DOHH2 (cell line): ENCODE measurements around the gene ARID1B.
A peak's percentile ranks its signal among the peaks of the same experiment; 100 is the strongest.

ENCODE experiments used
- H3F3A ChIP-seq: fragments of 200-600 bp; sonication (generic), shearing (Covaris generic); 2 replicates; pipeline ENCODE4 v1.6.0; 2016; ENCODE audit warnings: antibody characterized with exemption, mild to moderate bottlenecking; ENCODE audit not compliant: control insufficient read depth, insufficient read depth
- H3K27ac ChIP-seq: fragments of 200-600 bp; sonication (generic); 2 replicates; pipeline ENCODE4 v1.5.1; 2014; ENCODE audit warnings: low read depth, mild to moderate bottlenecking, low read length, moderate library complexity
- H3K27me3 ChIP-seq: fragments of 200-600 bp; sonication (generic); 2 replicates; pipeline ENCODE4 v1.6.1; 2014; ENCODE audit warnings: mild to moderate bottlenecking, low read length, mixed read lengths; ENCODE audit not compliant: control insufficient read depth
- H3K36me3 ChIP-seq: fragments of 200-600 bp; sonication (generic); 2 replicates; pipeline ENCODE4 v1.6.1; 2014; ENCODE audit warnings: mild to moderate bottlenecking, low read length, moderate library complexity, mixed read lengths; ENCODE audit not compliant: control insufficient read depth
- H3K4me1 ChIP-seq: fragments of 200-600 bp; sonication (generic); 2 replicates; pipeline ENCODE4 v1.6.1; 2014; ENCODE audit warnings: mild to moderate bottlenecking, low read length, mixed read lengths; ENCODE audit not compliant: control insufficient read depth
- H3K4me2 ChIP-seq: fragments of 200-600 bp; sonication (generic); 2 replicates; pipeline ENCODE4 v1.6.0; 2014; ENCODE audit warnings: mild to moderate bottlenecking, low read length, moderate library complexity
- H3K4me3 ChIP-seq: fragments of 200-600 bp; sonication (generic); 2 replicates; pipeline ENCODE4 v1.5.1; 2014; ENCODE audit warnings: mild to moderate bottlenecking, low read length, mixed read lengths
- H3K79me2 ChIP-seq: fragments of 200-600 bp; sonication (generic); 2 replicates; pipeline ENCODE4 v1.6.1; 2014; ENCODE audit warnings: mild to moderate bottlenecking, low read length, mixed read lengths; ENCODE audit not compliant: control insufficient read depth
- H3K9me2 ChIP-seq: fragments of 200-600 bp; sonication (generic); replicated peaks from 2 replicates; pipeline ENCODE4 v1.6.1; 2014; ENCODE audit warnings: mild to moderate bottlenecking, low read length, mixed read lengths; ENCODE audit not compliant: control insufficient read depth
- H3K9me3 ChIP-seq: fragments of 200-600 bp; sonication (generic); 2 replicates; pipeline ENCODE4 v1.6.1; 2014; ENCODE audit warnings: antibody characterized with exemption, low read length, mixed read lengths; ENCODE audit not compliant: control insufficient read depth, insufficient read depth
- H4K20me1 ChIP-seq: fragments of 200-600 bp; sonication (generic); 2 replicates; pipeline ENCODE4 v1.6.0; 2014; ENCODE audit warnings: low read depth, mild to moderate bottlenecking, antibody characterized with exemption, low read length, moderate library complexity; ENCODE audit not compliant: control insufficient read depth, insufficient read depth
- CTCF ChIP-seq: fragments of 200-600 bp; sonication (generic); IDR thresholded peaks from one replicate; pipeline ENCODE4 v1.5.1; 2014; ENCODE audit warnings: antibody characterized with exemption, mild to moderate bottlenecking, low read depth, low read length; ENCODE audit not compliant: poor library complexity, severe bottlenecking
- EZH2phosphoT487 ChIP-seq: fragments of 200-600 bp; sonication (generic); IDR thresholded peaks from 2 replicates; pipeline ENCODE4 v1.6.1; 2017; ENCODE audit warnings: borderline replicate concordance, mild to moderate bottlenecking, antibody characterized with exemption, low read length, moderate library complexity, mixed read lengths

The ARID1B gene

GRCh38 chr6:157226761-157227160 is 449.6 kb downstream of the ARID1B start:
- H3F3A ChIP-seq: peaks cover 17% of the 10 kb centered on the region
- no peak overlapping the region for H3K4me3 ChIP-seq
- no peak overlapping the region for H3K4me2 ChIP-seq
- H3K36me3 ChIP-seq: no peaks in the 10 kb centered on the region
- no peaks in the 10 kb centered on the region for H3K9me3 ChIP-seq
- peaks cover 69% of the 10 kb centered on the region for H3K4me1 ChIP-seq
- H3K9me2 ChIP-seq: no peaks in the 10 kb centered on the region
- no peak overlapping the region for H3K27ac ChIP-seq
- H3K27me3 ChIP-seq: no peaks in the 10 kb centered on the region; the same call in 1 of the 2 replicates
- no peak for TF ChIP-seq CTCF
- TF ChIP-seq EZH2phosphoT487: no peak
- H3K79me2 ChIP-seq: no peaks in the 10 kb centered on the region
- no peaks in the 10 kb centered on the region for H4K20me1 ChIP-seq

GRCh38 chr6:157227202-157228166 is 450.3 kb downstream of the ARID1B start:
- no peaks in the 10 kb centered on the region for H3K9me2 ChIP-seq
- no peaks in the 10 kb centered on the region for H3K9me3 ChIP-seq
- H3K27ac ChIP-seq: no peak overlapping the region
- H4K20me1 ChIP-seq: no peaks in the 10 kb centered on the region
- H3K4me3 ChIP-seq: no peak overlapping the region
- peaks cover 17% of the 10 kb centered on the region for H3F3A ChIP-seq
- no peak for TF ChIP-seq EZH2phosphoT487
- TF ChIP-seq CTCF: peak; percentile 65
- no peaks in the 10 kb centered on the region; the same call in 1 of the 2 replicates for H3K27me3 ChIP-seq
- no peaks in the 10 kb centered on the region for H3K79me2 ChIP-seq
- H3K4me2 ChIP-seq: no peak overlapping the region
- H3K36me3 ChIP-seq: no peaks in the 10 kb centered on the region
- H3K4me1 ChIP-seq: peaks cover 61% of the 10 kb centered on the region

- H3K27me3 ChIP-seq: no peaks in the 10 kb centered on the region; the same call in 1 of the 2 replicates
- H3K9me3 ChIP-seq: no peaks in the 10 kb centered on the region
- no peak overlapping the region for H3K27ac ChIP-seq
- H3K4me3 ChIP-seq: no peak overlapping the region
- no peaks in the 10 kb centered on the region for H3K9me2 ChIP-seq
- H3F3A ChIP-seq: peaks cover 12% of the 10 kb centered on the region
- no peaks in the 10 kb centered on the region for H3K36me3 ChIP-seq
- H3K79me2 ChIP-seq: no peaks in the 10 kb centered on the region
- no peaks in the 10 kb centered on the region for H4K20me1 ChIP-seq
- no peak overlapping the region for H3K4me2 ChIP-seq
- H3K4me1 ChIP-seq: peaks cover 50% of the 10 kb centered on the region
- TF ChIP-seq EZH2phosphoT487 (no peak), CTCF (no peak)
These were observed 451.4 kb downstream of the ARID1B start for GRCh38 chr6:157228426-157229131.
